Fibroblast of the aortic adventitia (primary cell): Measurements from ENCODE around the gene ATP2C1. TPM values are rescaled to one million over a fixed set of nuclear protein-coding genes. Genes with fewer than 3 reads are reported as not detected.

Experiments
- DNase-seq: peaks from one replicate; pipeline ENCODE4 v3.0.0-alpha.2; 2010; ENCODE audit warnings: low read depth
- H3K4me3 ChIP-seq: 2 replicates; pipeline ENCODE4 v1.5.1; 2011; ENCODE audit warnings: low read depth, mild to moderate bottlenecking, control low read depth, low read length, moderate library complexity
- CTCF ChIP-seq: IDR thresholded peaks from 2 replicates; pipeline ENCODE4 v1.5.1; 2011; ENCODE audit warnings: mild to moderate bottlenecking, low read length, control low read depth, inconsistent platforms; ENCODE audit not compliant: insufficient read depth
- total RNA-seq: library from RNA; depleted of rRNA; stranded (reverse); fragments of >200 nt; gene quantifications from 2 replicates; pipeline ENCODE4 v1.2.3, GENCODE V29; 2012; ENCODE audit warnings: low replicate concordance

ATP2C1 gene
- total RNA-seq, 1 donor: 73.2 TPM

GRCh38 chr3:130933801-130934345, 40.0 kb downstream of the ATP2C1 start:
- H3K4me3 ChIP-seq: no peak overlapping the region
- TF ChIP-seq CTCF: no peak
- DNase-seq: peak; percentile 39

GRCh38 chr3:130934442-130935089, 40.7 kb downstream of the ATP2C1 start:
- no peak for TF ChIP-seq CTCF
- peak; percentile 39 for DNase-seq
- no peak overlapping the region for H3K4me3 ChIP-seq

- peak; percentile 70 for DNase-seq
- no peak overlapping the region for H3K4me3 ChIP-seq
- TF ChIP-seq CTCF: no peak
Observed at GRCh38 chr3:130935761-130936492, 42.0 kb downstream of the ATP2C1 start.

GRCh38 chr3:130939753-130940152, 45.9 kb downstream of the ATP2C1 start:
- DNase-seq: peak; percentile 61
- TF ChIP-seq CTCF: no peak
- no peak overlapping the region for H3K4me3 ChIP-seq

- DNase-seq: no peak
Observed at GRCh38 chr3:130941793-130942192, 47.9 kb downstream of the ATP2C1 start.

GRCh38 chr3:130946882-130947281, 53.0 kb downstream of the ATP2C1 start:
- no peak for DNase-seq
- no peak overlapping the region for H3K4me3 ChIP-seq
- TF ChIP-seq CTCF: no peak

More at GRCh38 chr3:130941793-130942192, 47.9 kb downstream of the ATP2C1 start:
- no peak overlapping the region for H3K4me3 ChIP-seq
- TF ChIP-seq CTCF: no peak
